GM19193 (cell line): ENCODE measurements around the gene ENPP5.

Experiments used
- POLR2A ChIP-seq: IDR thresholded peaks from 4 replicates; pipeline ENCODE4 v1.6.1; 2011; ENCODE audit not compliant: insufficient read depth, insufficient read length; ENCODE audit errors: extremely low read depth

ENPP5 gene

GRCh38 chr6:46190889-46191288 lies 20.1 kb upstream of the ENPP5 start:
- no peak for TF ChIP-seq POLR2A

GRCh38 chr6:46189726-46190125 lies 18.9 kb upstream of the ENPP5 start:
- no peak for TF ChIP-seq POLR2A

DNA sequence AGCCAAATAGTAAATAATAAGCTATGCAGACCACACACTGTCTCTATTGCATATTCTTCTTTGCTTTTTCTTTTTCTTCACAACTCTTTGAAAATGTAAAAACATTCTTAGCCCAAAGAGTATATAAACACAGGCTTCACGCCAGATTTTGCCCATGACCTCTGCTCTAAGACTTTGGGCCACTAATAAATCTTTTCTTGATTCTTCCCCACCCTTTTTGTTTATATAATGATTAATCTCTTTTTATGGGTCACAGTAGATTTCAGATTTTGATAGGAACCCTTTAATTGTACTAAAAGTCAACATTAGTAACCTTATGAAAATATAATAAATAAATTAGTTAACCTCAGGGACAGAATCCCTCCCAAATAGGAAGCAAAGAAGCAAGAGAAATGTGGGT lies 15.8 kb upstream of the ENPP5 start:
- no peak for TF ChIP-seq POLR2A

GRCh38 chr6:46184114-46184513 lies 13.3 kb upstream of the ENPP5 start:
- TF ChIP-seq POLR2A: no peak

DNA sequence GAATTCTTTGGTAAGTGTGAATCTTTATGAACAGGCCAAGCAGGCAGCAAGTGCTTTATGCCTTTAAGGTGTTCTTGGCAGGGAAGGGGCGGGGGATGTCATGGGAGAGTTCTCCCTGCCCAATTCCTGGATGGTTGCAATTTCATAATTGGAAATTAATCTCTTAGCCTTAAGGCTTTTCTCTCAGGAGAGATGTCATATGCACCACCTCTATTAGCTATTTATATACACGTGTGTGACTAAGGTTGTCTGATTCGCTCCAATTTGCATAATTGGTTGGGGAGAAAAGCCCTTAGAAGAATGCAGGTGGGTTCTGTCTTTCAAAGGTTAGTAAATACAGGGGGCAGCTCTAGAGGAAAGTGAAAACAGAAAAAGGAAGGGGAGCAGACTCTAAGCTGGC lies 5.2 kb upstream of the ENPP5 start:
- TF ChIP-seq POLR2A: no peak

DNA sequence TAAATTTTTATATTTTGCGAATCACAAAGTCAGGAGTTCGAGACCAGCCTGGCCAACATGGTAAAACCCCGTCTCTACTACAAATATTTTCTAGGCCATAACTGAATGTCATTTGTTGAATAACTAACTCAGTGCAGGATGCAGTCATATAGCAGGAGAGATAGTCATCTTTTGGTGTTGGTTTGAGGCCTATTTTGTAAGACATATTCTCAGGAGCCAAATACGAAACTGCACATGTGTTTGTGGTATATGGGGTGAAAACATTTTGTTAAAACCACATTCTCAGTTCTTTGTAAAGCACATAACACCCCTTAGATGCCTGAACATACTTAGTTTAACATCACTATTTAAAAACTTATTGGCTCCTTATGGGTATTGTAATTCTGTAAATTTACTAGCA lies 4.7 kb upstream of the ENPP5 start:
- TF ChIP-seq POLR2A: no peak

- no peak for TF ChIP-seq POLR2A
Measured at GRCh38 chr6:46174904-46175303, 4.1 kb upstream of the ENPP5 start.

- no peak for TF ChIP-seq POLR2A
Measured at GRCh38 chr6:46172176-46172575, 1.4 kb upstream of the ENPP5 start.

DNA sequence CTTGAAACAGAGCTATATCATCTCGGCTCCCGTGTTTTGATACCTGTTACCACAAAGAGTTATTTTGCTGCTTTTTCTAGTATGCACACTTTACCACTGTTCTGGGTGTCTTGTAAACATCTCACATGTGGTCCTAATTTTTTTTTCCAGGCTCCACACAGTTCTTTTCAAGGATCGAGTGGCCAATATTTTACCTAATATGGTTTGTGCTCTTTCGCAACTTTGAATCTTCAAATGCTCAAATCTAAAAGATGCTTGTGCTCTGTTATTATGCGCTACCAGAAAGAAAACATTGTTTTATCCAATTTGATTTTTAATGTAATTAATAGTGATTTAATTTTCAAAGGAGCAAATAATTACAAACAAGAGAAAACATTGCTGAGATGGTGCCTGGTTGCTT lies 10.7 kb downstream of the ENPP5 start:
- TF ChIP-seq POLR2A: no peak

DNA sequence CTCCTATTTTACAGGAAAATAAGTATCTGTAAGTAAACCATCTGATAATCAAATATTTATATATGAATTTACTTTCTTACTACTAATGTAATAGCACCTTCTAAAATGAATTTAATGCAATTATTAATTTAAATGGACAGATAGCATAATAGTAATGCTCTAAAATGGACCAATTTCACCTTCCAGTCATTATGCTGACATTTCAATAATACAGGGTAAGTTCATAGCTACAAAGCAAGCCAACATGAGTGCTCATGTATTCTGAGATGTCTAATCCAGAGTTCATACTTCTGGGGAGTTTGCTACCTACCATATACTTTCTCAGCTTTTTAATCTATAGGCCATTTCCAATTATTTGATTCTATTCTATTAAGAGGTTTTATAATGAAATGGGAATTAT lies 11.6 kb downstream of the ENPP5 start:
- no peak for TF ChIP-seq POLR2A

- no peak for TF ChIP-seq POLR2A
Measured at GRCh38 chr6:46156701-46157100, 14.1 kb downstream of the ENPP5 start.

DNA sequence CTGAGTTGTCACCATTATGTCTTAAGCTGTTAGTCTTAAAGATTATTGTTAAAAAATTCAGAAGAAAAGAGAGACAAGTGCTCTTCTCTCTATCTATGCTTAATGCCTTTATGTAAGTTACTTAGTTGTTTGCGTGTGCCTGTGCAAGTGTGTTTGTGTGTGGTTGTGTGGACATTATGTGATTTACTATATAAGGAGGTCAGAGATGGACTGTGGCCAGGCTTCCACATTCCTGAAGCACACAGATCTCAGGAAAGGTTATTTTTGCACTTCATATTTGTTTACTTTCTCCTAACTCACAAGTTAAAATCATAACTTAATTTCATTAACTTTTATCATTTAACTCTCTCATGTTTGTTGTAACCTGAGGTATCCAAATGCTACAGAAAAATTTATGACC lies 26.5 kb downstream of the ENPP5 start:
- TF ChIP-seq POLR2A: no peak

DNA sequence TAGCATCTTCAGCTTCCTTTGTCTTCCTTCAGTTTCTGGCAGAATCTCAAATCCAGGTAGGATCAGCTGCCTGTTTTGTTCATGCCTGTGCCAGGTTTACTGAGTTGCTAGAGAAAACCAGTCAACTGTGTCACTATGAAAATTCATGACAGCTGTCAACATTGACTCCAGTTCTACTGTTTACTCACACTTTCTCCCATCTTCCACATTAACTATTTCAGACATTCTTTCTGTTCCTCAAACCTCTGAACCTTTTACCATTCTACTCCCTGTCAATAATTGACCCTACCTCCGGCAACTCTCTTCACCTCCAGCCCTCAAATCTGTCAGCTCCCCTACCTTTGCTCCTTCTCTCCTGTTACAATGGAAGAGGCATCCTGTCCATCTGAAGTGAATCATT lies 32.5 kb downstream of the ENPP5 start:
- TF ChIP-seq POLR2A: no peak

GRCh38 chr6:46137387-46137786 lies 33.4 kb downstream of the ENPP5 start:
- no peak for TF ChIP-seq POLR2A

GRCh38 chr6:46136831-46137230 lies 33.9 kb downstream of the ENPP5 start:
- TF ChIP-seq POLR2A: no peak

- no peak for TF ChIP-seq POLR2A
Measured at GRCh38 chr6:46135176-46135575, 35.6 kb downstream of the ENPP5 start.

- no peak for TF ChIP-seq POLR2A
Measured at GRCh38 chr6:46134216-46134615, 36.6 kb downstream of the ENPP5 start.
